Skin epidermis (tissue), 12 donors: ENCODE data around the gene PLPP2.
"Not testable (repeated sequence)": the region's sequence is repeated elsewhere in the genome, so short reads cannot be mapped to it uniquely, and the experiment has no call there.

Experiments
- H3K27ac ChIP-seq, 21 experiments: fragments of 200-600 bp; sonication (generic) in 11 of 21; one replicate each; pipeline ENCODE4 v1.5.0; 2020; ENCODE audit warnings: mild to moderate bottlenecking in 3 of 21, inconsistent platforms in 2 of 21, moderate library complexity in 2 of 21
- H3K4me3 ChIP-seq, 7 experiments: fragments of 200-600 bp; sonication (generic) in 2 of 7; one replicate each; pipeline ENCODE4 v1.5.0; 2020; ENCODE audit warnings: inconsistent platforms in 2 of 7, mild to moderate bottlenecking in 2 of 7, moderate library complexity in 1 of 7

PLPP2 gene

DNA sequence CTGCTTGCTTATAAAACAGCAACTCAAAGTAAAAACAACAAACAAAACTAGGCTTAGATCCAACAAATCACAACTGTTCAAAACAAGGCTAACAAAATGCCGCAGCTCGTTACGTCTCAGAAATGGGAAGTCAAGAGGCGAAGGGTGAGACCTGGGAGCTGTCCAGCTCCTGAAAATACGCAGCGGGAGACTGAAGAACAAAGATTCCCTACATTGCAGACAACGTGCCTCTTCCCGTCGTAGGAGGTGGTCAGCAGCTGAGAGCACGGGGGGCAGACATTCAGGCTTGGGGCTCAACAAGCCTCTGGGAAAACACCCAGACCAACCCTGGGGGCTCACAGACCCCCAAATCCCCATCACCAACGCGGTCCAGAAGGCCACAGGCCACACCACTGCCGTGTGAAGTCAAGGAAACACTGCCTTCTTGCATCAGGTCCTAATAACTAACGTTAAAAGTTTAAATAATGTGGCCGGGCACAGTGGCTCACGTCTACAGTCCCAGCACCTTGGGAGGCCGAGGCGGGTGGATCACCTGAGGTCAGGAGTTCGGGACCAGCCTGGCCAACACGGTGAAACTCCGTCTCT lies 13.5 kb downstream of the PLPP2 start:
- no peak overlapping the region for H3K27ac ChIP-seq

DNA sequence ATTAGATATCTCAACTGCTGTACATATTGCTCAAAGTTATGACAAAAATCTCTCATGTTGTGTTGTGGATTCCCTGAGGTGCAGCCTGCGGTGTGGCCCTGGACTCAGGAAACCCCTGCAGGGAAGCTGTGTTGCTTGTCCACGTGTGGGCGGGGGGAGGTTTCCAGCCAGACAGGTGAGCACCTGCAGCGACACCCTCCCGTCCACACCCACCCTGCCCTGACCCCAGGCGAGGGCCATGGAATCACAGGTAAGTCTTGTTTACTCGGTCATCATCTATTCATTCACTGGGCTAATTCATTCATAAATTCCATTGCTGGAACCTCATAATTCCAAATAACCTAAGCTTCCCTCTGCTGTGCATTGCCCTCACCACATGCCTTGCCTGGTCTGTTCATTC lies 14.1 kb downstream of the PLPP2 start:
- Histone ChIP-seq H3K4me3 (no peak overlapping the region), H3K27ac (no peak overlapping the region)

More for the DNA sequence above, 13.5 kb downstream of the PLPP2 start:
- H3K4me3 ChIP-seq, result no peak overlapping the region

DNA sequence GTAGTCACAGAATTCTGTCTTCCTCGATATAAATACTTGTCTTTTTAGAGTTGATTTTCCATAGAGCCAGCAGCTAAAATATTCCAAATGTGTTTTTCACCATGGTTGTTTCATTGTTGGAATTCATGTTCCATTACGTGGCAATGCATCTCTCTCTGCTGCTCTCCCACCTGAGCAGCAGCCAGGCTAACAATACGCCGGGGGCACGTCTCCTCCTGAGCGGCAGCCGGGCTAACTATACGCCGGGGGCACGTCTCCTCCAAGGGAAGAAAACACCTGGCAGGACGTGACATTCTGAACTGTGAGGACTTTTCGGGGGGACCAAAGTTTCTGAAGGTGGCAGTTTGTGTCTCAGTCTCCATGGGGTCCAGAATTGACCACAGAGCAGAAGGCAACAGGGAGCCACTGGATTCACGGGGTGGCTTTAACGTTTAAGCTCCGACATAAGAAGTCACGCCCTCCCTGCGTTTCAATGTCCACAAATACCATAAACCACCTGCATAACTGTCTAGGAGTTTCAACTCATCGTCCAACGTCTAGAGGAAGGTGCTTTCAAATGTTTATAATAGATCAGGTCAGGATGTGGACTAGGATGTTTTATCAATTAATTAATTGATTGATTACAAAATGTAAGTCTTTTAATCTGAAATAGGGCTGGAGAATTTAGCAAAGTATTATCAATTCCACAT lies 15.1 kb downstream of the PLPP2 start:
- Histone ChIP-seq H3K4me3 (no peak overlapping the region), H3K27ac (no peak overlapping the region)

DNA sequence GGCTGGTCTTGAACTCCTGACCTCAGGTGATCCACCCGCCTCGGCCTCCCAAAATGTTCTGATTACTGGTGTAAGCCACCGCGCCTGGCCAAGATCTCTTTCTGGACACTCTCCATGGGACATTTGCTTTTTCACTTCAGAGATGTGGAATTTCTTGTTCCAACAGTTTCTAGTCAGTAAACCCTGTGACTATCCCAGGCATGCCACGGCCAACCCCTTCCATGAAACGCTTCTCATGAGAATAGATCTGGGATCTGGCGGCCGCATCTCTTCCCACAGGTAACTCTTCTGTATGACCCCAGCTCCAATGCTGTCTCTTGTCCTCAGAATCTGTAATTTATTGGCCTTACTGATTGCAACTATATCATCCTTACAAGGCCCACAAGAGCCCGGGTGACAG lies 16.2 kb downstream of the PLPP2 start:
- Histone ChIP-seq H3K4me3 (no peak overlapping the region), H3K27ac (no peak overlapping the region)

DNA sequence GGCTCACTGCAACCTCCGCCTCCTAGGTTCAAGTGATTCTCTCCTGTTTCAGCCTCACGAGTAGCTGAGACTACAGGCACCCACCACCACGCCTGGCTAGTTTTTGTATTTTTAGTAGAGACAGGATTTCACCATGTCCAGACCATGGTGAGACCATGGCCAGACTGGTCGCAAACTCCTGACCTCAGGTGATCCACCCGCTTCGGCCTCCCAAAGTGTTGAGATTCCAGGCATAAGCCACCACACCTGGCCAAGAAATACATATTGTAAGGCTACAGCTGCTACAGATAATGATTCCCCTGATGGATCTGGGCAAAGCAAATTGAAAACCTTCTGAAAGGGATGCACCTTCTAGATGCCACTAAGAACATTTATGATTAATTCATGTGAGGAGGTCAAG lies 17.8 kb downstream of the PLPP2 start:
- Histone ChIP-seq H3K4me3 (no peak overlapping the region), H3K27ac (no peak overlapping the region)

DNA sequence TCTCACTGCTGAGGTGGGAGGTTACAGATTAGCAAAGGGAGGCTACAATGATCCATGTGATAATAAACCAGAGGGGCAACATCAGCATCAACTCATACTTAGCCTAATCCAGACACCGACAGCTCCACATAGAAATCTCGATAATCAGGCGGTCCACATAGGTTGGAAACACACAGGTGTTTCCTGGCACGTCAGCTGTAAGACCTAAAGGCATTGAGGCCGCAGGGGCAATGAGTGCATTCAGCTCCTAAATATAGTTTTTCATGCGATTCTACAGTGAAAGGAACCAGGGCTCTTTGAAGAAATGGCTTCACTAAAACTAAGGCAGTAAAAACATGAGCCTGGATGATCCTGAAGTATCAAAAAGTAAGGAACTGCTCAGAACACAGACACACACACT lies 19.3 kb downstream of the PLPP2 start:
- H3K27ac ChIP-seq, result no peak overlapping the region
- H3K4me3 ChIP-seq, result no peak overlapping the region

DNA sequence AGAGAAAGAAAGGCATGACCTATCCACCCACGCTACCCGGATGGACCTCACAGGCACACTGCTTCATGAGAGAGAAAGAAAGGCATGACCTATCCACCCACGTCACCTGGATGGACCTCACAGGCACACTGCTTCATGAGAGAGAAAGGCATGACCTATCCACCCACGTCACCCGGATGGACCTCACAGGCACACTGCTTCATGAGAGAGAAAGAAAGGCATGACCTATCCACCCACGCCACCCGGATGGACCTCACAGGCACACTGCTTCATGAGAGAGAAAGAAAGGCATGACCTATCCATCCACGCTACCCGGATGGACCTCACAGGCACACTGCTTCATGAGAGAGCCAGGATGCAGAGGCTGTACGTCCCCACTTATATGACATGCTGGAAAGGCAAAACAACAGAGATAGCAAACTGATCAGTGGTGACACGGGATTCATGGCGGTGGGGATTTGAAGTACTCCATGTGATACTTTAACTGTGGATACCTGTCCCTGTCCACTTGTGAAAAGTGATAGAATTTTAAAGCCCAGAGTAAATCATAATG lies 20.4 kb downstream of the PLPP2 start:
- H3K27ac ChIP-seq, H3K4me3 ChIP-seq: not testable (repeated sequence)

DNA sequence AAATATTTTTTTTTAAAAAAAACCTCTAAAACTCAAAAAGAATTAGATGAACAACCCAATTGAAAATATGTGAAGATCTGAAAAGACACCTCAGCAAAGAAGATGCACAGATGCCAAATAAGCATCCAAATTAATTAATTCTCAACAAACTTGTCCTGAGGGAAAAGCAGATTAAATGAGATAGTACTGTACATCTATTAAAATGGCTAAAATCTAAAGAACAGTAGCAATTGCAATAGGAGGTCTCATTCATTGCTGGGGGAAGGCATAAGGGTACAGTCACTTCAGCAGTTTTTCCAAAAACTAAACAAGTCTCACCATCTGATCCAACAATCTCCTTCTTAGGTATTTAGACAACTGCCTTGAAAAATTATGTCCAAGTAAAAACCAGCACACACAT lies 22.0 kb downstream of the PLPP2 start:
- Histone ChIP-seq H3K27ac (no peak overlapping the region), H3K4me3 (no peak overlapping the region)

DNA sequence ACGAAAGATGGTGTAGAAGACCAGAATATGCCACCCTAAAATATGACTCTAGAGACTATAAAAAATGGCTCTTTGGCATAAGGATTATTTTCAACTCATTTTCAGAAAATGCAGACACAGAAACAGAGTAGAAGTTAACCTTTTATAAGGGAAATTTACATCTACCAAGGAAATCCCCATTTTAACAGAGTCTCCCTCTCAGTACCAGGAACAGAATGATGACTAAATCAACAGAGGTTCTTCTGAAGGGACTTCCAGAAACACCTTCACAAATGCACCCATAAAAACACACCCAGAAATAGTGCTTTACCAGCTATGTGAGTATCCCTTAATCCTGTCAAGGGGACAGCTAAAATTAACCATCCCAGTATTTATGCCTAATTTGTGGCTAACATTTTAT lies 29.1 kb downstream of the PLPP2 start:
- Histone ChIP-seq H3K4me3 (no peak overlapping the region), H3K27ac (no peak overlapping the region)

DNA sequence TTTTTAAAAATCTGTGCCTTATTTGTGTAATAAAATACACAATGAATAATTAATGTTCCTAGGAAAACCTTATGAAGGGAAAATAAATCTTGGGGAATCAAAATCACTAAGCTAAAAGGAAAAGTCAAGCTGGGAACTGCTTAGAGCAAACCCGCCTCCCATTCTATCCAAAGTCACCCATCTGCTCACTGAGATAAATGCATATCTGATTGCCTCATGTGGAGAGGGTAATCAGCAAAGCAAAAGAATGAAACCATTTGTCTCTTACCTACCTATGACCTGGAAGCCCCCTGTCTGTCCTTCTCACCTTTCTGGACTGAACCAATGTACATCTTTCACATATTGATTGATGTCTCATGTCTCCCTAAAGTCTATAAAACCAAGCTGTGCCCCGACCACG lies 34.4 kb downstream of the PLPP2 start:
- H3K4me3 ChIP-seq, H3K27ac ChIP-seq: not testable (repeated sequence)

DNA sequence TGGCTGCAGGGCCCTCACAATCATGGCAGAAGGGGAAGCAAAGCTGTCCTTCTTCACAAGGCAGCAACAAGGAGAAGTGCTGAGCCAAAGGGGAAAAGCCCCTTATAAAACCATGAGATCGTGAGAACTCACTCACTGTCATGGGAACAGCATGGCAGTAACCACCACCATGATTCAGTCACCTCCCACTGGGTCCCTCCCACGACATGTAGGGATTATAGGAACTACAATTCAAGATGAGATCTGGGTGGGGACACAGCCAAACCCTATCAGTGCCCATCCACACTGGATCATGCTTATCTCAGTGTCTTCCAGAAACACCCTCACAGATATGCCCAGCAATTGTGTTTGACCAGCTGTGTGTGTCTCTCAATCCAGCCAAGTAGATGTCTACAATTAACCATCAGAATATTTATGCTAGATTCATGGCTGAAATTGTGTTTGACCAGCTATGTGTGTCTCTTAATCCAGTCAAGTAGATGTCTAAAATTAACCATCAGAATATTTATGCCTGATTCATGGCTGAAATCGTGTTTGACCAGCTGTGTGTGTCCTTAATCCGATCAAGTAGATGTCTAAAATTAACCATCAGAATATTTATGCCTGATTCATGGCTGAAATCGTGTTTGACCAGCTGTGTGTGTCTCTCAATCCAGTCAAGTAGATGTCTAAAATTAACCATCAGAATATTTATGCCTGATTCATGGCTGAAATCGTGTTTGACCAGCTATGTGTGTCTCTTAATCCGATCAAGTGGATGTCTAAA lies 38.6 kb downstream of the PLPP2 start:
- H3K27ac ChIP-seq, result not testable (repeated sequence)

DNA sequence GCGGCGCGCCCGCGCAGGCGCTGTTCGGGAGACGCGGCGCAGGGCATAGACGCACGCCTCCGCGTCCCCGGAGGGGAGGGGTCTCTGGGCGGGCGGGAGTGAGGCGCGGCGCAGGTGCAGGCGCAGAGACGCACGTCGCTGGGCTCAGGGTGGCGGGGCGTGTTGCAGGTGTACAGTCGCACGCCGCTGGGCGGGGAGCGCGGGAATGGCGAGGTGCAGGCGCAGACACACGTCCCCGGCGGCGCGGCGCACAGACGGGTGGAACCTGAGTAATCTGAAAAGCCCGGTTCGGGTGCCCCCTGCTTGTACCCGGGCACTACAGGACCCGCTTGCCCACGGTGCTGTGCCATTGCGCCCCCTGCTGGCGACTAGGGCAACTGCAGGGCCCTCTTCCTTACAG lies 44.7 kb downstream of the PLPP2 start:
- no peak overlapping the region for H3K4me3 ChIP-seq
- no peak overlapping the region for H3K27ac ChIP-seq

More for the DNA sequence above, 38.6 kb downstream of the PLPP2 start:
- H3K4me3 ChIP-seq, result not testable (repeated sequence)

DNA sequence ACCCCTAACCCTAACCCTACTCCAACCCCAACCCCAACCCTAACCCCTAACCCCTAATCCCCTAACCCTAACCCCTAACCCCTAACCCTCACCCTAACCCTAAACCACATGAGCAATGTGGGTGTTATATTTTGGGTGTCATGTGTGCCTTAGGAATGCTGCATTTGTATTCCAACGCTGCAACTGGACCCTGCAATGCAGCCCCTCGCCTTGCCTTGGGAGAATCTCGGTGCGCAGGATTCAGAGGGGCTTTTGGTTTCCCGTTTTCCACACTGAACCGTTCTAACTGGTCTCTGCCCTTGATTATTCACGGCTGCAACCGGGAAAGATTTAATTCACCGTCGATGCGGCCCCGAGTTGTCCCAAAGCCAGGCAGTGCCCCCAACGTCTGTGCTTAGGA lies 45.3 kb downstream of the PLPP2 start:
- not testable (repeated sequence) for H3K27ac ChIP-seq
- peak overlapping the region in 2 of 7 experiments; percentile 15 to 29 for H3K4me3 ChIP-seq

DNA sequence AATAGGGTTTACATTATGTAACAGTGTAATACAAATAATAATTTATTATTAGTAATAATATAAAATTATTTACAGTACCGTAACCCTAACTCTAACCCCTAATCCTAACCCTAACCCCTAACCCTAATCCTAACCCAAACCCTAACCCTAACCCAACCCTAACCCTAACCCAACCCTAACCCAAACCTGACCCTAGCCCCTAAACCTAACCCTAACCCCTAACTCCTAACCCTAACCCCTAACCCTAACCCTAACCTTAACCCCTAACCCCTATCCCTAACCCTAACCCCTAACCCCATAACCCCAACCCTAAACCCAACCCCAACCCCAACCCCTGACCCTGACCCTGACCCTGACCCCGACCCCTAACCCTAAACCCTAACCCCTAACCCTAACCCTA lies 45.7 kb downstream of the PLPP2 start:
- Histone ChIP-seq H3K27ac (no peak overlapping the region), H3K4me3 (no peak overlapping the region)
